ENCODE data around the gene RNF157.

DNA sequence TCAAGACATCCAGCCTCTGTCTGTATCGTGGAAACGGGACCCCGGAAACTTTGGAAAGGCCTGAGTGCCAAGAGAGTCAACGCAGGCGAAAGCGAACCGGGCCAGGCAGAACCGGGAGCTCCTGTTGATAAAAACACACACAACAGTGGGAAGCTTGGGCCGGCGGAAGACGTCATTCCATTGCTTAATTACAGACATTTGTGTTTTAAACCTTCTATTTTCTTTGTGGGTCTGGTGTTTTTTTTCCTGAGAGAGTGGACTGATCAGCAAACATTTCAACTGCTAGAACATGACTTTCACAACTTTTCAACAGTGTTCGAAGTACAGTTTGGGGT, 878 bp upstream of the RNF157 start:
- no peak for TF ChIP-seq EP300 (IDR thresholded peaks at IDR 0.05)
- TF ChIP-seq, protein P1, sequence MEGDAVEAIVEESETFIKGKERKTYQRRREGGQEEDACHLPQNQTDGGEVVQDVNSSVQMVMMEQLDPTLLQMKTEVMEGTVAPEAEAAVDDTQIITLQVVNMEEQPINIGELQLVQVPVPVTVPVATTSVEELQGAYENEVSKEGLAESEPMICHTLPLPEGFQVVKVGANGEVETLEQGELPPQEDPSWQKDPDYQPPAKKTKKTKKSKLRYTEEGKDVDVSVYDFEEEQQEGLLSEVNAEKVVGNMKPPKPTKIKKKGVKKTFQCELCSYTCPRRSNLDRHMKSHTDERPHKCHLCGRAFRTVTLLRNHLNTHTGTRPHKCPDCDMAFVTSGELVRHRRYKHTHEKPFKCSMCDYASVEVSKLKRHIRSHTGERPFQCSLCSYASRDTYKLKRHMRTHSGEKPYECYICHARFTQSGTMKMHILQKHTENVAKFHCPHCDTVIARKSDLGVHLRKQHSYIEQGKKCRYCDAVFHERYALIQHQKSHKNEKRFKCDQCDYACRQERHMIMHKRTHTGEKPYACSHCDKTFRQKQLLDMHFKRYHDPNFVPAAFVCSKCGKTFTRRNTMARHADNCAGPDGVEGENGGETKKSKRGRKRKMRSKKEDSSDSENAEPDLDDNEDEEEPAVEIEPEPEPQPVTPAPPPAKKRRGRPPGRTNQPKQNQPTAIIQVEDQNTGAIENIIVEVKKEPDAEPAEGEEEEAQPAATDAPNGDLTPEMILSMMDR (IDR thresholded peaks at IDR 0.05): no peak
- no peak for TF ChIP-seq POLR2A (IDR thresholded peaks at IDR 0.05)
